OCI-LY7 (cell line): Measurements from ENCODE around the gene HS6ST3. TPM values are rescaled to one million over a fixed set of nuclear protein-coding genes. Genes with fewer than 3 reads are reported as not detected.

Experiments used
- BruUV-seq: library from RNA; stranded (reverse); fragments of 400-500 nt; replicated peaks from 2 replicates; lab custom pipeline; 2021; lab: Mats Ljungman, UMichigan
- CTCF ChIA-PET: fragments of 300-600 bp; sonication (Branson Sonifier 250); formaldehyde crosslinking; loops from one replicate; lab custom pipeline; 2022; ENCODE audit warnings: antibody characterized with exemption; ENCODE audit not compliant: unreplicated experiment; lab: Charles Lee
- POLR2A ChIA-PET: fragments of 300-600 bp; sonication (Branson Sonifier 250); formaldehyde crosslinking; loops from one replicate; lab custom pipeline; 2022; ENCODE audit warnings: antibody characterized with exemption; lab: Charles Lee
- DNase-seq: peaks from one replicate; pipeline ENCODE4 v3.0.0-alpha.2; 2015; ENCODE audit warnings: low spot score
- H2AFZ ChIP-seq: fragments of 200-600 bp; sonication (generic), shearing (Covaris generic); 2 replicates; pipeline ENCODE4 v1.6.1; 2014; ENCODE audit warnings: mild to moderate bottlenecking, antibody characterized with exemption, low read length, moderate library complexity
- H3K27ac ChIP-seq: fragments of 200-600 bp; sonication (generic); 2 replicates; pipeline ENCODE4 v1.5.1; 2014; ENCODE audit warnings: mixed run types, low read depth, mild to moderate bottlenecking, moderate library complexity, low read length, inconsistent platforms; ENCODE audit not compliant: poor library complexity, severe bottlenecking
- H3K36me3 ChIP-seq: fragments of 200-600 bp; sonication (generic); 2 replicates; pipeline ENCODE4 v1.6.1; 2014; ENCODE audit warnings: mild to moderate bottlenecking, antibody characterized with exemption, low read length, moderate library complexity, mixed read lengths; ENCODE audit not compliant: insufficient read depth
- H3K4me1 ChIP-seq: fragments of 200-600 bp; sonication (generic); 2 replicates; pipeline ENCODE4 v1.5.1; 2014; ENCODE audit warnings: mild to moderate bottlenecking, low read length; ENCODE audit not compliant: insufficient read depth, poor library complexity, severe bottlenecking
- H3K4me2 ChIP-seq: fragments of 200-600 bp; sonication (generic); 2 replicates; pipeline ENCODE4 v1.6.1; 2014; ENCODE audit warnings: mild to moderate bottlenecking, low read length
- H3K4me3 ChIP-seq: fragments of 200-600 bp; sonication (generic); 2 replicates; pipeline ENCODE4 v1.5.1; 2014; ENCODE audit warnings: mild to moderate bottlenecking, low read depth, low read length; ENCODE audit not compliant: poor library complexity, severe bottlenecking
- H3K79me2 ChIP-seq: fragments of 200-600 bp; sonication (generic); 2 replicates; pipeline ENCODE4 v1.6.1; 2016; ENCODE audit warnings: low read depth, mild to moderate bottlenecking, low read length, moderate library complexity, mixed read lengths; ENCODE audit not compliant: insufficient read depth
- H3K9me2 ChIP-seq: fragments of 200-600 bp; sonication (generic); 2 replicates; pipeline ENCODE4 v1.6.1; 2016; ENCODE audit warnings: mild to moderate bottlenecking, low read length, mixed read lengths; ENCODE audit not compliant: insufficient read depth
- H3K9me3 ChIP-seq: fragments of 200-600 bp; sonication (generic); 2 replicates; pipeline ENCODE4 v1.6.1; 2014; ENCODE audit warnings: mild to moderate bottlenecking, mixed run types, low read length, mixed read lengths
- H4K20me1 ChIP-seq: fragments of 200-600 bp; sonication (generic); 2 replicates; pipeline ENCODE4 v1.6.1; 2014; ENCODE audit warnings: mild to moderate bottlenecking, antibody characterized with exemption, low read length, moderate library complexity, mixed read lengths; ENCODE audit not compliant: insufficient read depth
- CTCF ChIP-seq: fragments of 200-600 bp; sonication (generic); conservative IDR thresholded peaks from 2 replicates; pipeline ENCODE4 v1.5.1; 2014; ENCODE audit warnings: mild to moderate bottlenecking, antibody characterized with exemption, low read length, moderate library complexity, mixed read lengths
- EZH2phosphoT487 ChIP-seq: fragments of 200-600 bp; sonication (generic); IDR thresholded peaks from 2 replicates; pipeline ENCODE4 v1.6.1; 2018; ENCODE audit warnings: low read depth, borderline replicate concordance, mild to moderate bottlenecking, mixed run types, antibody characterized with exemption, low read length, moderate library complexity, mixed read lengths
- intact Hi-C: fragments of 100-400 bp; cut with micrococcal nuclease; formaldehyde crosslinking; loops from one replicate; pipeline ENCODE4 v1.10.0; 2022; ENCODE audit not compliant: unreplicated experiment
- total RNA-seq, 2 experiments: library from RNA; depleted of rRNA in 1 of 2; stranded (reverse); fragments of >200 nt in 1 of 2; shearing (Covaris generic) in 1 of 2; gene quantifications; 2 replicates each; pipeline ENCODE4 v1.2.3, GENCODE V29; 2014 to 2022

The HS6ST3 gene
- total RNA-seq, 2 experiments from 2014 or later: not detected

GRCh38 chr13:96792736-96793403 lies 703.0 kb downstream of the HS6ST3 start:
- H3K9me2 ChIP-seq: no peaks in the 10 kb centered on the region
- no peak for DNase-seq
- ChIA-PET CTCF (no interaction called here), POLR2A (no interaction called here)
- no peak overlapping the region for H3K4me3 ChIP-seq
- no peak overlapping the region for H3K27ac ChIP-seq
- intact Hi-C loops: no loop called here
- TF ChIP-seq CTCF: no peak
- no peak for TF ChIP-seq EZH2phosphoT487
- H3K4me1 ChIP-seq: no peaks in the 10 kb centered on the region
- H4K20me1 ChIP-seq: no peaks in the 10 kb centered on the region
- H3K36me3 ChIP-seq: no peaks in the 10 kb centered on the region
- H3K79me2 ChIP-seq: no peaks in the 10 kb centered on the region
- BruUV-seq: no TSS peak
- no peak overlapping the region for H2AFZ ChIP-seq
- H3K4me2 ChIP-seq: no peak overlapping the region
- no peaks in the 10 kb centered on the region for H3K9me3 ChIP-seq

- no TSS peak for BruUV-seq
- Histone ChIP-seq H3K9me3 (no peaks in the 10 kb centered on the region), H3K4me1 (no peaks in the 10 kb centered on the region), H3K27ac (no peak overlapping the region), H4K20me1 (no peaks in the 10 kb centered on the region), H3K36me3 (no peaks in the 10 kb centered on the region), H3K4me3 (no peak overlapping the region), H3K9me2 (no peaks in the 10 kb centered on the region), H3K79me2 (no peaks in the 10 kb centered on the region), H2AFZ (no peak overlapping the region), H3K4me2 (no peak overlapping the region)
- intact Hi-C loops: no loop called here
- DNase-seq: no peak
- TF ChIP-seq CTCF (no peak), EZH2phosphoT487 (no peak)
- CTCF ChIA-PET: no interaction called here
- POLR2A ChIA-PET: no interaction called here
Measured at GRCh38 chr13:96793404-96793755, 703.5 kb downstream of the HS6ST3 start.

GRCh38 chr13:96794669-96795068 lies 704.8 kb downstream of the HS6ST3 start:
- TF ChIP-seq CTCF (no peak), EZH2phosphoT487 (no peak)
- intact Hi-C loops: no loop called here
- no peaks in the 10 kb centered on the region for H3K79me2 ChIP-seq
- POLR2A ChIA-PET: no interaction called here
- BruUV-seq: no TSS peak
- H3K27ac ChIP-seq: no peak overlapping the region
- no peak overlapping the region for H2AFZ ChIP-seq
- CTCF ChIA-PET: no interaction called here
- DNase-seq: no peak
- no peak overlapping the region for H3K4me3 ChIP-seq
- H3K4me2 ChIP-seq: no peak overlapping the region
- H3K9me2 ChIP-seq: no peaks in the 10 kb centered on the region
- H3K36me3 ChIP-seq: no peaks in the 10 kb centered on the region
- no peaks in the 10 kb centered on the region for H3K4me1 ChIP-seq
- no peaks in the 10 kb centered on the region for H3K9me3 ChIP-seq
- no peaks in the 10 kb centered on the region for H4K20me1 ChIP-seq
